Effector memory CD8-positive, alpha-beta T cell (primary cell): ENCODE data around the gene LARP1B.
"Not testable (repeated sequence)": the region's sequence is repeated elsewhere in the genome, so short reads cannot be mapped to it uniquely, and the experiment has no call there.

Source experiments
- ATAC-seq: fragments of 150-1000 bp; cut with Tn5 transposase; replicated peaks from 2 replicates; pipeline ENCODE4 v1.10.0; 2021; ENCODE audit warnings: mild to moderate bottlenecking, moderate library complexity
- DNase-seq, 3 experiments: peaks; one replicate each; pipeline ENCODE4 v3.0.0; 2021
- H3K27ac Mint-ChIP-seq, 2 donors: one replicate each; pipeline ENCODE4 v1.8.0; 2022; ENCODE audit warnings: mild to moderate bottlenecking in 2 of 2, mixed read lengths in 2 of 2, moderate library complexity in 2 of 2
- H3K27me3 Mint-ChIP-seq, 2 donors: one replicate each; pipeline ENCODE4 v1.8.0; 2022; ENCODE audit warnings: mixed read lengths in 2 of 2
- H3K36me3 Mint-ChIP-seq: one replicate; pipeline ENCODE4 v1.8.0; 2022; ENCODE audit warnings: mild to moderate bottlenecking, moderate library complexity, mixed read lengths; ENCODE audit not compliant: insufficient read depth
- H3K4me1 Mint-ChIP-seq, 2 donors: one replicate each; pipeline ENCODE4 v1.8.0; 2022; ENCODE audit warnings: low read depth in 2 of 2, mixed read lengths in 2 of 2
- H3K4me3 Mint-ChIP-seq, 2 donors: one replicate each; pipeline ENCODE4 v1.8.0; 2022; ENCODE audit warnings: mild to moderate bottlenecking in 2 of 2, mixed read lengths in 2 of 2, moderate library complexity in 2 of 2
- H3K9me3 Mint-ChIP-seq, 2 donors: one replicate each; pipeline ENCODE4 v1.8.0; 2022; ENCODE audit warnings: mixed read lengths in 2 of 2

LARP1B gene

GRCh38 chr4:128220286-128221235, 159.4 kb downstream of the LARP1B start:
- no peaks in the 10 kb centered on the region for H3K9me3 Mint-ChIP-seq
- no peaks in the 10 kb centered on the region for H3K36me3 Mint-ChIP-seq
- DNase-seq = no peak
- H3K4me3 Mint-ChIP-seq = no peak overlapping the region
- ATAC-seq = no peak
- no peaks in the 10 kb centered on the region for H3K27me3 Mint-ChIP-seq
- H3K27ac Mint-ChIP-seq = no peak overlapping the region
- H3K4me1 Mint-ChIP-seq = no peaks in the 10 kb centered on the region

DNA sequence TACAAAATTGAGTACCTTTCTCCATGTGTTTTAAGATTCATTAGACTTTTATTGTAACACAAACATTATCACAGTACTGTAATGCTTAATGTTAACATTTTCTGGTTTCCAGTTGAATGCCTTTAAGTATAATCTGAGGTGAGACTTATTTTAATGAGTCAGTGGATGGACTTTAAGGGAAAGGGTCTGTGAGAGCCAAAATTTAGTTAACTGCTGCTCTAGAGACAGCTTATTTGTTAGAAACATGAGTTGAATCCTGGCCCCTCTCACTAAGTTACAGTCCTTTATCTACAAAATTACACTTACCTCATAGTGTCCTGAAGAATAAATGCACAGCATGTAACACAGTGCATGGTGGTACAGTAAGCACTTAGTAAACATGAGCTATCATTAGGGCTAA, 160.5 kb downstream of the LARP1B start:
- no peaks in the 10 kb centered on the region for H3K36me3 Mint-ChIP-seq
- ATAC-seq (no peak), DNase-seq (no peak)
- no peaks in the 10 kb centered on the region for H3K4me1 Mint-ChIP-seq
- H3K27ac Mint-ChIP-seq = no peak overlapping the region
- no peak overlapping the region for H3K4me3 Mint-ChIP-seq
- peaks cover 5 to 7% of the 10 kb centered on the region in 2 donors for H3K27me3 Mint-ChIP-seq
- no peaks in the 10 kb centered on the region for H3K9me3 Mint-ChIP-seq

DNA sequence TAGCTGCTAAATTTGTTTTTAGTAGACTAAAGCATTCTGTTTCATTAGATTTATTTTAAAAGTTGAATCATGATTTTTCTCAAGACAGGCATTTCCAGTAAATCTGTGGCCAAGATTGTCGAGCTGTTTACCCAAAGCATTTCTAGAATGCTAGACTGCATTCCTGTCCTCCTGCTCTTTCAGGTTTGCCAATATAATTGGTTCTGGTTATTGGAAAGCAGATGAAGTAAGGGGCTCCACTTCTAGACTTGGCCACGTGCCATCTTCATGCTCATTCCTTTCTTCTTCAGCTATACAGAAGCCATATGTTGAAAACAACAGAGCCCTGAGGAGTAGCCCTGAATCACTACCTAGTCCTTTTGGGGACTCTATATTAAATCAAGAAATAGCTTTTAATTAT, 164.0 kb downstream of the LARP1B start:
- Mint-ChIP-seq H3K9me3 (no peaks in the 10 kb centered on the region), H3K4me1 (no peaks in the 10 kb centered on the region), H3K27me3 (peaks cover 23 to 25% of the 10 kb centered on the region in 2 donors), H3K36me3 (no peaks in the 10 kb centered on the region), H3K4me3 (no peak overlapping the region), H3K27ac (no peak overlapping the region)
- DNase-seq = no peak
- ATAC-seq = no peak

DNA sequence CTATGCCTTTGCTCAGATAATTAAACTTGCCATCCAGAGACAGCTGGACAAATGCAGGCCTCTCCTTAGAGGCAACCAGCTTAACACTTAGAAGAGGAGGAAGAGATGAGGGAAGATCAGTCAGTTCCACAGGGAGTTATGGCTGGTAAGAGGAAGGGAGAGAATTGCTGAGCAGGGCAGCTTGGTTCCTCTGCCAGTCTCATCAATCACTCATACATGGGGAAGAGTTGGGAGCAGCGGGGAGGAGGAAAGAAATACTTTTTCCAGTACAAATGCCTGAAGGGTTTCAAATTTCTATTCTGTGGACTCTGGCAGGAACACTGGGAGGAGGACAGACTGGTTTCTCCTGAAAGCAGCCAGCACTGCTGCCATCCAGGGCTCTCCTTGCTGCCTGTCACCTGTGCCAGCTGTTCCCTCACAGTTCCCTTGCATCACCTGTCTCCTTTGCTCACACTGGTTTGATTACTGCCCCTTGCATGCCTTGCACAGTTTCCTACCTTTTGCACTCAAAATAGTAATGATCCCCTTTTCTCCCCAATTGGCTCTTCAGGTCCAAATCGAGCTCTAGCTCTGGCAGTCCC, 167.0 kb downstream of the LARP1B start:
- DNase-seq = no peak
- no peak for ATAC-seq
- no peak overlapping the region for H3K4me3 Mint-ChIP-seq
- H3K9me3 Mint-ChIP-seq = no peaks in the 10 kb centered on the region
- peaks cover 23 to 25% of the 10 kb centered on the region in 2 donors for H3K27me3 Mint-ChIP-seq
- no peaks in the 10 kb centered on the region for H3K4me1 Mint-ChIP-seq
- no peaks in the 10 kb centered on the region for H3K36me3 Mint-ChIP-seq
- no peak overlapping the region for H3K27ac Mint-ChIP-seq

- H3K27me3 Mint-ChIP-seq = peaks cover 23 to 25% of the 10 kb centered on the region in 2 donors
- no peak overlapping the region for H3K27ac Mint-ChIP-seq
- DNase-seq = no peak
- no peaks in the 10 kb centered on the region for H3K36me3 Mint-ChIP-seq
- H3K4me3 Mint-ChIP-seq = no peak overlapping the region
- no peaks in the 10 kb centered on the region for H3K4me1 Mint-ChIP-seq
- H3K9me3 Mint-ChIP-seq = no peaks in the 10 kb centered on the region
- no peak for ATAC-seq
These were observed 168.0 kb downstream of the LARP1B start for GRCh38 chr4:128228845-128229795.

DNA sequence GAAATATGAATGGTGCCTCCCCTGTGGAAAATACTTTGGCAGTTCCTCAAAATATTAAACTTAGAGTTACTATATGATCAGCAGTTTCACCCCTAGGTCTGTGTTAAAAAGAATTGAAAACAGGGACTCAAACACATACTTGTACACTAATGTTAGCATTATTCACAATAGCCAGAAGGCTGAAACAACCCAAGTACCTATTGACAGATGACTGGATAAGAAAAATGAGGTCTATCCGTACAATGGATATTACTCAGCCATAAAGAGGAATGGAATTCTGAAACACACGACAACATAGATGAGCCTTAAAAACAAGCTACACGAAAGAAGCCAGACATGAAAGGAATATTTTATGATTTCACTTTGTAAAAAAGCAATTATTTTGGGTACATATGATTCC, 171.6 kb downstream of the LARP1B start:
- H3K27me3 Mint-ChIP-seq = peaks cover 12 to 13% of the 10 kb centered on the region in 2 donors

GRCh38 chr4:128234836-128235235, 173.7 kb downstream of the LARP1B start:
- no peak overlapping the region for H3K27ac Mint-ChIP-seq
- H3K9me3 Mint-ChIP-seq = no peaks in the 10 kb centered on the region
- H3K27me3 Mint-ChIP-seq = peaks cover under 1 to 1% of the 10 kb centered on the region in 2 donors
- no peak overlapping the region for H3K4me3 Mint-ChIP-seq
- no peaks in the 10 kb centered on the region for H3K36me3 Mint-ChIP-seq
- no peak for DNase-seq
- ATAC-seq = no peak
- no peaks in the 10 kb centered on the region for H3K4me1 Mint-ChIP-seq

More for the DNA sequence above, 171.6 kb downstream of the LARP1B start:
- Mint-ChIP-seq H3K9me3 (no peaks in the 10 kb centered on the region), H3K27ac (no peak overlapping the region), H3K4me3 (no peak overlapping the region), H3K4me1 (no peaks in the 10 kb centered on the region), H3K36me3 (no peaks in the 10 kb centered on the region)
- ATAC-seq = no peak
- DNase-seq = no peak

- Mint-ChIP-seq H3K4me3 (no peak overlapping the region), H3K9me3 (no peaks in the 10 kb centered on the region), H3K27me3 (peaks cover 23 to 31% of the 10 kb centered on the region in 2 donors), H3K27ac (no peak overlapping the region), H3K36me3 (no peaks in the 10 kb centered on the region), H3K4me1 (no peaks in the 10 kb centered on the region)
- no peak for ATAC-seq
- no peak for DNase-seq
These were observed 179.9 kb downstream of the LARP1B start for GRCh38 chr4:128241019-128241418.

DNA sequence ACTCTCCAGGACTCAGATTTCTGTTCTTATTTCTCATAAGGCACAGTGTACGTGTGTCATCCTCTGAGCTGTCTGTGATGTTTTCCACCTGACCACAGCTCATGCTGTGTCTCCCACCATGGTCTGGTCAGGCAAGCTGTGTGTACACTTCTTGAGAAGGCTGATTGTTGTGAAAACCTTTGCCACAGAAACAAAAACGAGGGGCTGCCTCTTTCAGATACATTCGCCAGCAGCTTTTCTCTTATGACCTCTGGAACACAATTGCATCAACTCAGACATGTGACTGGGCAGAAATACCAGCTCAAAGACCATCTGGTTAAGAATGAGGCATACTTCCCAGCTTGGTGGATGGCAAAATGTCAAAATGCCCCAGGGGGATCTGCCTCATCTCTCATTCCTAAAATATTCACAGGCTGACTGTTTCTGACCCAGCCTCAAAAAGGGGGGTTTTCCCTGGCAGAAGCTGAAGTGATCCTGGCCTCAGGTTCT, 180.4 kb downstream of the LARP1B start:
- Mint-ChIP-seq H3K4me3 (no peak overlapping the region), H3K4me1 (no peaks in the 10 kb centered on the region), H3K27ac (no peak overlapping the region), H3K36me3 (no peaks in the 10 kb centered on the region), H3K9me3 (no peaks in the 10 kb centered on the region), H3K27me3 (peaks cover 27 to 31% of the 10 kb centered on the region in 2 donors)
- DNase-seq (no peak), ATAC-seq (no peak)

DNA sequence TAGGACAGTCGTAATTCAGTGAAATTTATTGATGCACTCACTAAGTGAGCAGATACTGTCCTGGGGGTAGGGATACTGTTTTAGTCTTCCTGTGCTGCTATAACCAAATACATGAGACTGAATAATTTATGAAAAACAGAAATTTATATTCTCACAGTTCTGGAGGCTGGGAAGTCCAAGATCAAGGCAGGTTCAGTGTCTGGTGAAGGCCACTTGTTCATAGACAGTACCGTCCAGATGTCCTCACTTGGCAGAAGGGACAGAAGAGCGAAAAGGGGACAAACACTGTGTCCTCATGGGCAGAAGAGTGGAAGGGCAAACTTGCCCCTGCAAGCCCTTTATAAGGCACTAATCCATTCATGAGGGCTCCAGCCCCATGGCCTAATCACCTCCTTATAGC, 180.9 kb downstream of the LARP1B start:
- Mint-ChIP-seq H3K9me3 (no peaks in the 10 kb centered on the region), H3K27me3 (peaks cover 29 to 31% of the 10 kb centered on the region in 2 donors), H3K4me3 (no peak overlapping the region), H3K36me3 (no peaks in the 10 kb centered on the region), H3K4me1 (no peaks in the 10 kb centered on the region), H3K27ac (no peak overlapping the region)
- no peak for ATAC-seq
- no peak for DNase-seq

DNA sequence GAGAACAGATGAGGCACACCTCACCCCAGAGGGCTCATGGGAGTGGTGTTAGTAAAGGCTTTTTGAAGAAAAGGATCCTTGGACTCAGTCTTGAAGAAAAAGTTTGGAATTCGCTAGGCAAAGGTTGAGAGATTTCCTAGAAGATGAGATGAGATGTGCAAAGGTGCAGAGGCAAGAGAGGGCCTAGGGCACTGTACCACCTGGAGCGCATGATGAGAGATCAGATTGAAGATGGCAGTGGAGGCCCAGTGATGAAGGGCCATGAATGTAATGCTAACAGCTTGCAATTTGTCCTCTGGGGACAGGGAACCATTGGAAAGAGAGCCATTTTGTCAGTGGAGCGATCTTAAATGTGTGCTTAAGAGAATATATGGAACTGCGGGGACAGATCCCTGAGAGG, 181.5 kb downstream of the LARP1B start:
- ATAC-seq (no peak), DNase-seq (no peak)
- Mint-ChIP-seq H3K9me3 (no peaks in the 10 kb centered on the region), H3K27me3 (peaks cover 29 to 31% of the 10 kb centered on the region in 2 donors), H3K4me3 (no peak overlapping the region), H3K36me3 (no peaks in the 10 kb centered on the region), H3K27ac (no peak overlapping the region), H3K4me1 (no peaks in the 10 kb centered on the region)

GRCh38 chr4:128244379-128244778, 183.3 kb downstream of the LARP1B start:
- H3K4me3 Mint-ChIP-seq = no peak overlapping the region
- H3K27me3 Mint-ChIP-seq = peaks cover 29 to 31% of the 10 kb centered on the region in 2 donors
- ATAC-seq = no peak
- H3K4me1 Mint-ChIP-seq = no peaks in the 10 kb centered on the region
- H3K36me3 Mint-ChIP-seq = no peaks in the 10 kb centered on the region
- DNase-seq = no peak
- no peak overlapping the region for H3K27ac Mint-ChIP-seq
- no peaks in the 10 kb centered on the region for H3K9me3 Mint-ChIP-seq

DNA sequence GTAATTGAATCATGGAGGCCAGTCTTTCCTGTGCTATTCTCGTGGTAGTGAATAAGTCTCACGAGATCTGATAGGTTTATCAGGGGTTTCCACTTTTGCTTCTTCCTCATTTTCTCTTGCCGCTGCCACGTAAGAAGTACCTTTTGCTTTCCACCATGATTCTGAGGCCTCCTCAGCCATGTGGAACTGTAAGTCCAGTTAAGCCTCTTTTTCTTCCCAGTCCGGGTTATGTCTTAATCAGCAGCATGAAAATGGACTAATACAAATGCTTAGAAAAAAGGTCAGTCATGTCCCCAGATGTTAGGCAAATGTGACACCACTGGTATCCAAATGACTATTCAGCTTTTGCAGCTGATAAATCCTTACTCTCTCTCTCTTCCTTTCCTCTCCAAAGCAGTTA, 184.3 kb downstream of the LARP1B start:
- not testable (repeated sequence) for H3K4me1 Mint-ChIP-seq, ATAC-seq, H3K27ac Mint-ChIP-seq, H3K36me3 Mint-ChIP-seq, DNase-seq, H3K4me3 Mint-ChIP-seq, H3K9me3 Mint-ChIP-seq
- H3K27me3 Mint-ChIP-seq = peaks cover 25 to 29% of the 10 kb centered on the region in 2 donors
